Renal pelvis (tissue), 4 donors: ENCODE data around the gene DLX3. TPM values are rescaled to one million over a fixed set of nuclear protein-coding genes. Genes with fewer than 3 reads are reported as not detected.

Experiments used
- DNase-seq: peaks from one replicate; pipeline ENCODE4 v3.0.0-alpha.2; 2013
- polyA plus RNA-seq, 3 donors: library from polyadenylated mRNA; unstranded; fragments of 120-200 nt; gene quantifications; one replicate each; pipeline ENCODE4 v1.2.1, GENCODE V29; 2013; ENCODE audit not compliant: insufficient read length in 3 of 3

The DLX3 gene
- polyA plus RNA-seq, 3 donors, result 0.90 to 2.3 (median 1.5) TPM

DNA sequence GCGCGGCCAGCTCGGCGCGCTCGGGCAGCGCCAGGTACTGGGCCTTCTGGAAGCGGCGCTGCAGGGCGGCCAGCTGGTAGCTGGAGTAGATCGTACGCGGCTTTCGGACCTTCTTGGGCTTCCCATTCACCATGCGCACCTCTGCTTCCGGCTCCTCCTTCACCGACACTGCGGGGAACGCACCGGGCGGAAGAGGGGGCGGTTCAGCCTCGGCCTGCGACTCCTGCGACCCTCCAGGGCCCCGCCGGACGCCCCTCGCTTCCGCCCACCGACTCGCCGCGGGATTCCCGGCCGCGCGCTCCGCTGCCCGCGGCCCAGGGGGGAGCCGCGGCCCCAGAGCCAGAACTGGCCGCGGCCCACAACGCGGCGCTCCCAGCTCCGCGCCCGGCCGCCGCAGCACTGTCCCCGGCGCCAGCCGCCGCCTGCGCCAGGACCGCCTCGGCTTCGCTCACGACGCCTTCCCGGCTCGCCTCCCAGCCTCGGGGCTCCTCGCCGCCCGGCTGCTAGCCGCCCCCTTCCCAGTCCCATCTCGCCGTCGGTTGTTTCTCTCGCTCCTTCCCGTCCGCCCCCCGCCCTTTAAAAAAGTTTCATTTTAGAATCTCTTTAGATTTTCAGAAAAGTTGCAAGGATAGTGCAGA is 1.5 kb downstream of the DLX3 start:
- DNase-seq, result no peak

DNA sequence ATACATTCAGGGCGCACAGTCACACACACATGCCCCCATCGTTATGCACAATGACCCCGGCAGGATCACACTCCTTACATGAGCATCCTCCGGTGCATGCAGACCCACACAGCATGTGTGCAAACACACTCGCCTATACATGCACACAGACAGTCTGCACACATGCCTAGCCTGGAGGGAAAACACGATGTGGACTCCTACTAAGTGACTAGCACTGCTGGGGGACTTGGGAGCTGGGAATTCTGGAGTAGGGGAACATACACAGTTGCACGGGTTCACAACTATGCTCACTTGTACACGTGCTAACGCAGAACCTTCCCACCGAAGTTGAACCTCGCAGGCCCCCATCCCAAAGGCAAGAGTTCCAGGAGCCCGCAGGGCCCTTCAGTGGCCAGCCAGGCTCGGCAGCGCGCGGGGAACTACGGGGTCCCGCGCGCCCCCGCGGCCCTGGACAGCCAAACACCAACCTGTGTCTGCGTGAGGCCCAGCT is 2.0 kb downstream of the DLX3 start:
- no peak for DNase-seq

DNA sequence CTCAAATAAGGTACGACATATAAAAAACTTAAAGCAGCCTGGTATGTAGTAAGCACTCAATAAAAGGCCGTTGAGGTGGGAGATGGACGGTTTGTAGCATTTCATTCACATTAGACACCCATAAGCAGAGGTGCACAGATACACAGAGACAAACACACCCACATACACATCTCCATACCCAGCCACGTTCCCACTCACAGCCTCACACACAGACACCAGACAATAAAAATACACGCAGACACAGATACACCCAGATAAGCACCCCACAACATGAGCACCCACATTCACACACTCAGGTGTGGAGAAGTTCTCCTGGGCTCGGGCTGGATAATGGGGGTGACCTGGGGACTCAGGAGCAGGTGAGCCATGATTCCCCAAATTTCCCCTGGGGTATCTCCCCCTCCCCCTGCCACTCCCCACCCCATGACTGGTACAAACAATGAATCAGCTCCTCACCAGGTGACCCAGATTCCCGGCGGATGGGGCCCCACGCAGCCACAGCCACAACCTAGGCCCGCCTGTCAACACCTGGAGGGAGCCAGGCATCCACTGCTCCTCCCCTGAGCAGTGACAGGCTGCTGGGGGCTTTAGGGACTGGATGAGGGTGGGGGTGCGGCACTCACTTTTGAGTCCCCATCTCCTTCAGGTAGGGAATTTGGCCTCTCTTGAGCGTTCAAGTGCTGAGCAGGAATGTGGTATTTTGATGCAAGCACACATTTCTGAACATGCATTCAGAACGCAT is 2.7 kb downstream of the DLX3 start:
- no peak for DNase-seq

DNA sequence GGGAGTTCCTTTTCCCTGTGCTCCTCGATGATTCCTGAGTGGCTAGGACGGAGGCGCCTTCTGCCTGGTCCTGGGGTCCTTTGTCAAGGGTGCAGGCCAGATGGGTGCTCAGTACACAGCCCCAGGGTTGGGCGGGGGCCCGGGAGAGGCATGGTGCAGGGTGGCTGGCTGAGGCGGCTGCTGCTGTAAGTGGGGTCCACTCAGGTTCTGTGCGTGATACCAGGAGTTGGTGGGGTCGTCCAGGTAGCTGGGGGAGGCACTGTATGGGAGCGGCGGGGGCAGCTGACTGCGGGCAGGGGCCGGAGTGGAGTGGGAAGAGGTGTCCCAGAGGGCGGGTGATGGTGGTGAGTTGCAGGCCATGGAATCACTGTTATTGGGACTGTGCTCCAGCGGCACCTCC is 3.6 kb downstream of the DLX3 start:
- no peak for DNase-seq

DNA sequence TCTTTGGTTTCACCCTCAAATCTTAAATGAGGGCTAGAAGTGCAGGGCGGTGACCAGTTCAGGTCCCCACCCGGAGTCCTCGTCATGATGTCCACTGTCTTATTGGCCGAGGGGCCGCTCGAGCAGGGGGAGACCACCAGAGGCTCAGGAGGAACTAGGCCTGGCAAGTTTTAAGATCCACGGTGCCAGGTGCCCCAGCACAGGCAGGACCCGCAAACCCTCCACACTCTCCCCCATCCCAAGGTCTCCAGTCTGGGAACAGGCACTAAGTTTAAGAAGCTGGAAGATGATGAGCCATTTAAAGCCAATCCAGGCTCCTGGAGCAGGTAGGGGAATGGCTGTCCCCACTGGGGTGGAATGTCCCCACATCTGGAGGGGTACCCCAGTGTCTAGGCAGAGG is 4.1 kb downstream of the DLX3 start:
- DNase-seq, result no peak

DNA sequence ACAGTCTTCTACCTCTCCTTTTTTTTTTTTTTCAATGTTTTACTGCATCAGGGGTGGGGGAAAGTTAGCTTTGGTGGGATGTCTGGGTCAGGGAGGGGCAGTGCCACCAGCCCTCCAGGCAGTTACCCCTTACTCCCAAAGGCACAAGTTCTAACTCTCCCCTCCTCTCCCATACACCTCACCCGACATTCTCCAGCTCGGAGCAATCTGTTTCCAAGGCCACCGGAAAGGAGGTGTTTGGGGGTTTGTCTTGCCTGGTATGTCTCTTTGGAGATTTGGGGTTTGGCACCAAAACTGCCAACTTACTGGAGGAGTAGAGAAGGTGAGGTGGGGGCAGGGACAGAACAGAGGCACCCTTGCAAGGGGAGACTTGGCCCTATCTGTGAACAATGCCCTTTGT is 4.7 kb downstream of the DLX3 start:
- DNase-seq, result no peak

DNA sequence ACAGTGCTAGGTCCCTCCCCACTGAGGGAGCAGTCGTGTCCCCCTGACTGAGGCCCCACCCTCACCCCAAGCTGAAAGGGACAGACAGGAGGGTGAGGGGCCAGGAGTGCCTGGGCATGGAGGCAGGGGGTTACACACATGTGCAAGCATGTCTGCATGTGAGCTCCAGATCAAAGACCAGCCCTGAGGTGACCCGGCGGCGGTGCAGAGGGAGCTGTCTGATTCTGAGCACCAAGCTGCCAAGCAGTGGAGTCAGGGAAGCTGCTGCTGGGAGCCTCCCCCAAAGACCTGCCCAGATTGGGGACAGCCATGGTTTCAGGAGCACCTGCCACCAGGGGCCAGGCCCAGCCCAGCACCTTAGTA is 5.5 kb downstream of the DLX3 start:
- DNase-seq, result no peak

DNA sequence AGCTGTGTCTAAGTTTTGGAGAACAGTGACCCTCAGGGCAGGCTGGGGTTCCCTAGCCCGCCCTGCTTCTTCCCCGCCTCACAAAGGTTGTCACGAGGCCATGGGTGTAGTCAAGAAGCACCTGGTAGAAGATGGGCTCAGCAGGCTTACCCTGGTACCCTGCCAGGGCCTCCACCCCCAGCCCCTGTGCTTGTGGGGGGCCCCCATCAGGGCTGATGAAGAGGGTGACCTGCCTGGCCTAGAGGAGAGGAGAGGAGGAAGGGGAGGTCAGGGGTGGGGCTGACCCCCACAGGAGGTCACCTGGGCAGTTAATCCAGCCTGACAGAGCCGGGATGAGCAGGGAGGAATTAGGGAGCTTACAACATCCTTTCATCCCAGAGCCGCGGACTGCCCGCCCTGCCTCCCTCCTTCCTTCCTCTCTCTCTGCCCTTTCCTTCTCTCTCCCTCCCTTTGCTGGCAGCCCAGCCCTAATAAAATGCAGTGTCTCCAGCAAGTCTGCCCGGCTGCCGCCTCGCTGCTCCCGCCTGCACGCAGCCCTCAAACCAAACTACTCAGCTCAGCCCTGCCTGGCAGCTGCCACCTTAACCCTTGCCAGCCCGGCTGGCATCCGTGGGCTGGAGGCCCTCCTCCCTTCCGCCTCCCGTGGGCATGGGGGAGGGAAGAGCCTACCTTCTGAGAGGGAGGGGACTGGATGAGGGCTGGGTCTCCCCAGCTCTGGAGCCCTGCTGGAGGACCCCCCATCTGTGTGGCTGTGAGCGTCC is 7.2 kb downstream of the DLX3 start:
- DNase-seq, result no peak

DNA sequence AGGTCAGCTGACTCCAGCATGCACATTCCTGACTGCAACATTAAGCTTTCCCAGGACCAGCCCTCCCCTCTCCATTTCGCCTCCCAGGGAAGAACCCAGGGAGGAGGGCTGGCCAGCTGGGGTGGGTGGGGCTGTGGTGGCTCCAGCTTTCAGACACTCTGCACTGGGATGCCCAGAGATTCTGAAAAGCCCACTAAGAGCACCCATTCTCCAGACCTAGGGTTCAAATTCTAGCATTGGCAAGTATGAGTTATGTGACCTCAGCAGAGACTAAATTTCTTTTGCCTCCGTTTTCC is 7.8 kb downstream of the DLX3 start:
- no peak for DNase-seq

DNA sequence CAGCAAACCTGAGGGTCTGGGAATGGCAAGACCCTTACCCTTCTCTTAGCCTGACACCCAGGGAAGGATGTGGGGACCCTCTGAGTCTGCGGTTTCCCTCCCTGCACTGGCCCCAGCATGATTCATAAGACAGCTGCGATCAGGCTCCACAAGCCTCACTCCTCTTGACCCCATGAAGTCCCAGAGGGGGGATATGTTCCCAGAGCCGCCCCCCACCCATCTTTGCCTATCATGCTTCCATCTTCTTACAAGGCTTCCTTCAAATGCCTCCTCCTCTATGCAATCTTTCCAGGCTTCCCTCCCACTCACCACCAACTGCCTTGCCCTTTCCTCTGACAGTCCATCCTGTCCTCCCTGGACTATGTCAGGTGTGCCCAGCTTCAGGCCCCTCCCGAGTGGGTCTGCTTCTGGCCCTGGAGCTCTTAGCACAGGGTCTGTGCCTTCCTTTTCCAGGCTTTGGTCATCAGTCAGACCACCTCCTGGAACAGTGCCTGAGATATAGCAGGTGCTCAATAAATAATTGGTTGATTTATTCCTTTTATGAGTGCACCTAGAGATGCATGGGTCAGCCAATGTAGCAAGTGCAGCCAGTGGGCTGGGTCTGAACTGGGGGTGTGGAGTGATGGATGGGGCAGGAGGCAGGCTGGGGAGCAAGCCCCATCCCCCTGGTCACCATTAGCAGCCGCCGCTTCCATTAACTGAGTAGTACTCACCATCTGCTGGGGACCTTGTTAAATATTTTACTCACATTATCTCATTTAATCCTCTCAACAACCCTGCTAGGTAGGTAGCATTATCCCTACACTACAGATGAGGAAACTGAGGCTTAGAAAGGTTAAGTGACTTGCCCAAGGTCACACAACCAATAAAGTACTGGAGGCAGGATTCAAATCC is 8.4 kb downstream of the DLX3 start:
- DNase-seq, result no peak

DNA sequence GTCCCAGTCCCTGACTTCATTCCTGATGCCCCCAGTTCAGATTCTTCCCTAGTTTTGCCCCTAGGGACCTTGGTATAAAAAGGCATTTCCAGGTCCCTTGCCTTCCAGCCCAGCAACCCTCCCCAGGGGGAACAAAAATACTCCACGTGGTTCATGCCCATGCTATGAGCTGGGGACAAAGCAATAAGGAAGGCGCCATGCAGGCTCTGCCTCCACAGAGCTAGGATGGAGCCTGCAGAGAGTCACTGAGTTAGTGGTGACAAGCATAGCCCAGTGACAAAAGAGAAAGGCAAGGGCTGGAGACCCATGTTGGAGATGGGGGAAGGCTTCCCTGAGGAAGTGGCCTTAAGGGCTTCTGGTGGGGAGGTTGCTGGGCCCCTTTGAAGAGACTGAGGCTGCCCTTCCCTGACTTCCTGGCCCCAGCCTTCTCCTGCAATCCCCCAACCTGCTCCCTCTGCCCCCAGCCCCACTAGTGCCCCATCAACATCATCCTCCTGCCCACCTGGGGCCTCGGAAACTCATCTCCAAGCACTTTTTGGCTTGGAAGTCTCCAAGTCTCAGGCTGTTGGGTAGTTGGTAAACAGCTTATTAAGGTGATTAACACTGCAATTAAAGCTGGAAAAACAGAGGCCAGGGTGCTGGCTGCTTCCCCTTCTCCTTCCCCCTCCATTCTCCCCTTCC is 9.6 kb downstream of the DLX3 start:
- DNase-seq, result no peak

DNA sequence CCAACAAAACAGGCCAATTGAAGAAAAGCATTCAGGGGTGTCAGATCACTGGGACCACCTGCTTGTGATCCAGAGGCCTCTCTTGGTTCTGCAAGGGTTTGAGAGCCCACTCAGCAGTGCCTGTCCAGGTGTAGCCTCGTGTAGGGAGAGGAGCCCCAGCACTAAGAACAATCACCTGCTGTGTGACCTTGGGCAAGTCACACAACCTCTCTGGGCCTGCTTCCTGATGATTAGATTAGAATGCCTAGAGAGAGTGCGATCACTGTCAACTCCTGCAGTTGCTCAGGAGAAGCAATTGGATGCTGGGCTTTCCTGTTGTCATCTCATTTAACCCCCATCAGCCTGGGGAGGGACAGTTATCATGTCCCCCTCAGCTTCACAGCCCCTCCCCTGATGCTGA is 10.2 kb downstream of the DLX3 start:
- no peak for DNase-seq

DNA sequence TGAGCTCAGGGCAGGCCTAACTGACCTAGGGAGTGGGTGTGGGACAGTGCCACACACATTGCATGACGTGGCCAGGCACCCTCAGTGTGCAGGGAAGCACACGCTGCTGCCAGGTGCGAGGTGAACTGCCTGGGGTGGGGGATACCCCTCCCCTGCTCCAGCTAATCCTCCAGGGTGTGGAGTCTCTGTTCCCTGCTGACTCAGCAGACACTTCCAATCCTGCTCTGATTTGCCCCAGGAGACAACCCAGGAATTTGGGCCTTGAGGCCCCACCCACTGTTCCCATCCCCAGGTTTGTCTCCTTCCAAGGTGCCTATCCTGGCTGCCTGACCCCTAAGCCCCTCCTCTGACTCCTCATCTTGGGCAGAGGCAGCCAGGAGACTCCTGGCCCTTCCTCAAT is 10.7 kb downstream of the DLX3 start:
- DNase-seq, result no peak

DNA sequence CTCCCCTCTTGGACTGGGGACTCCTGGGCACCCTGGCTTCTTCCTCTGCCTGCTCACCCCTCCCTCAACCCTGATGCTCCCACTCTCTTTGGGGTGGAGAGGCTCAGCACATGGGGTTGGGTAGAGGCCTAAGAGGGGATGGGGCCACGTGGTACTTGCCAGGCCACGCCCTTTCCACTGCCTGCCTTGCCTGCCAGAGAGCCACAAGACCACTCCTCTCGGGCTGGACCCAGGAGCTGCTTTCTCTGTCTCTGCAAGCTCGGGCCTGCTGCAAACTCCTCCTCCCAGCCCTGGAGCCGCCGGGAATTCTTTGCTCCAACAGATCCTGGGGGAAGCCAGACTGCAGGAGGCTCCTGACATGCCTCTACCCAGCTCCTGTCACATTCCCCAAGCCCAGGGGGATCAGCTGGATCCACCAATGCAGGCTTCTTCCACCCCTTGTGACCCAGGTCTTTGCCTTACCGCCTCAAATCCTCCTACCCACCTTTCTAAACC is 14.3 kb downstream of the DLX3 start:
- DNase-seq, result no peak

DNA sequence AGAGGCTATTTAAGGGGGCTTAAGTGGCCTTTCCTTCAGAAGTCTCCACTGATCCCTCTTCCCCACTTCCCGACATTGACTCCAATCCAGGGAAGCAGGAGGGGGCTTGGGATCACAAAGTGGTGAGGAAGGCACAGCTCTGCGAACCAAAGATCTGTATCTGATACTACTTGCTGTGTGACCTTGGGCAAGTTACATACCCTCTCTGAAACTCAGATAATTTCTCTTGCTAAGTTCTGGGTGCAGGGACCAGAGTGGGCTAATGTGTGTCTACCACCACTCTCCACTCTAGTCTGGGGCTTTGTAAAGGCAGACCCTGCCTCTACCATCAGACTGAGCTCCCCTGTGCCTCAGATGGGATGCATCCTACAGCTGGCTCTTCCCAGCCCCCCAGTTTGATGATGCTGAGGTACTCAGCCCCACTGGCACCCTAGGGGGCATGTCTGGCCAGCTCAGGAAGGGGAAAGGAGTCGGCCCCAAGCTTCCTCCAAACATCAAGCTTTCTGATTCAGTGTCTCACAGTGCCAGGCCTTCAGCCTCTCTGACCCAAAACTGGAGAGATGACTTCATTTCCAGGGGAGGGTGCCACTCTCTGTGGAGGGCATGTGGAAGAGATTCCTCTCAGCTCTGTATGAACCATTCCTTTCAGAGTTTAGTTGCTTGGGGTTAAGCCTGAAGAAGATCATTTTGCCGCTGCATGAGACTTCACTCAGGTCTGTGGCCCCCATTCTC is 15.1 kb downstream of the DLX3 start:
- DNase-seq, result no peak

DNA sequence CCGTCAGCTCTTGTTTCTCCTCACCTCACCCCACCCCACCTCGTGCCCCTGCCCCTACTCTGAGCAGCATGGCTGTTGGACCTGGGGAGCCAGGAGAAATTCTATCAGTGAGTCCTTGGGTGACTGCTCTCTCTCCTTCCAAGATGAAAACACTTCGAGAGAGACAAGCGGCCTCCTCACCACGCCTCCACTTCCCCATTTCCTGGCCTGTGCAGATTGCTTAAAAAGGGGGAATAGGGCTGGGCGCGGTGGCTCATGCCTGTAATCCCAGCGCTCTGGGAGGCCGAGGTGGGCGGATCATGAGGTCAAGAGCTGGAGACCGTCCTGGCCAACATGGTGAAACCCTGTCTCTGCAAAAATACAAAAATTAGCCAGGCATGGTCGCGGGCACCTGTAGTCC is 16.5 kb downstream of the DLX3 start:
- DNase-seq, result no peak

DNA sequence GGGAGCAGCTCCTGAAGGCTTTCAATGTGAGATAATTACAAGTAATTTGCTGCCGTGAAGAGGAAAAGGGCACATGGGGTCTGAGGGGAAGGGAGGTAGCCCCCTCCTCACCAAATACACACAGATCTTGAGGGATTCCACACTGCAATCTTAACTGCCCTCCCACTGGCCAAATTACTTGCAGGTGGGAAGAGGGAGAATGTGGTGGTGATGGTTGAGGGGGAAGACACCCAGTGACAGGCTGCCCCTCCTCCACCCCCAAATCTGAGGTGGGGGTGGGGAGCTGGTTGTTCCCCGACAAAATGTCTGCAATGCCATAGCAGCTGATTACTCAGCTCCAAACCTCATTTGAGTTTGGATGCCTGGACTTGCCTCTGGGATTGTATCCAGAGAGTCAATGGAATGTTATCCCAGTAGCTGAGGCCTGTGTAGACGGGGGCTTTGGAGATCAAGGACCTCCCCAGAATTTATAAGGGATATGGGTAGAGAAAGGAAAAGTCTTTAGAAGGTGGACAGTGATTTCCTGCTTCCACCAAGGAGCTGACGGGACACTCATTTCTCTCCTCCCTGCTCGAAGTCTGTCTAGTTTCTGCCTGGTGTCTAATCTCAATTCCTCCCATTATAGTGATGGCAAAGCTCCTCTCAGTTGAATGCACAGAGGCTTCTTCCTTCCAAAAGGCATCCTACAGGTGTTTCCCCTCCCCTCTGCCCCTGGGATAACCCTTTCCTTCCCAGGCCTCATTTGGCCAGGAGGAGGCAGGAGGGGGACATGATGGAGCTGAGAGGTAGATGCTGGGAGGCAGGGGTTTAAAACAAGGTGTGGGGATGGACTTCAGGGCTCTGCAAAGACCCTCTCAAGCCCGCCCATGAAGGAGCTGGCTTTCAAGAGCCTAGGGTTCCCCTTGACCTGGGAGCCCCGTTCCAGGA is 17.3 kb downstream of the DLX3 start:
- DNase-seq, result no peak

DNA sequence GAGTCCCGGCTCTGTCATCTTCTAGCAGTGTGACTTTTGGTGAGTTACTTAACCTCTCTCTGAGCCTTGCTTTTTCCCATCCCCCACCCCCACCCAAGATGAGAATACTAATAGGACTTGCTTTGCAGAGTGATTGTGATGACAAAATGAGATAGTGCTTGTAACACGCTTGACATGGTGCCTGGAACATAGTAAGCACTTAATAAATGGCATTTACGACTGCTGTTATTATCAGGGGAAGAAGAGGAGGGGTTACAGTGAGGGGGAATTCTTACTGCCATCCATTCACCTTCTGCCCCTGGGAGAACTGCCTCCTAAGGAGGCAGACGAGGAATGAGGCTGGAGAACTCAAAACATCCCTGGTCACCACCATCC is 18.2 kb downstream of the DLX3 start:
- DNase-seq, result no peak

DNA sequence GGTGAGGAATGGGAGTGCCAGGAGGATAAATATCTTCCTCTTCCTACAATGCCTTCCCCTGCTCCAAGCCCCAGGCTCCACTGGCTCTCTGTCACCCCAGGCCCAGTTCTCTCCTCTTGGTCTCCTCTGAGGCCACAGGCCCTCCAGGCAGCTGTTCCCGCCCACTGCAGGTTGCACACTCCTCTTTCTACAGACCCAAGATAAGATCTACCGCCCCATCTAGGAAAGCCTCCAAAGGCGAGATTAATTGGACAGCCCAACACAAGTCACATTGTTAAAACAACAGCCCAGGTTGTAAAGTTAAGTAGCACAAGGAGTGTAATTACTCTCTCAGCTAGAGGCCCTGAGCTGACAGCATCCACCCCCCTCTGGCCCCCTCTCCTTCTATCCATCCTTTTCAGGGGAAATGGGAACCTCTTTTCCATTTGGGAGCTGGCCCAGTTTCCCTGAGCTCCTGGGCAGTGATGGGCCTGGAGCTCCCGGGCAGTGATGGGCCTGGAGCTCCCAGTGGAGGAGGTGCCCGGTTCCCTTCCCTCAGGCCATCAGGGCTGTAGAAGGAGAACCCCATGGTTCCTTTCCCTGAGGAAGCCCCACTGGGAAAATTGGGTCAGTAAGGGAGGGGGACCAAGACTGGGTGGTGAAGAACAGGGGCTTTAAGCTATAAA is 18.7 kb downstream of the DLX3 start:
- DNase-seq, result peak; percentile 61
